Measurements from ENCODE around the gene GNAQ. TPM values are rescaled to one million over a fixed set of nuclear protein-coding genes. Genes with fewer than 3 reads are reported as not detected.
A peak's percentile ranks its signal among the peaks of the same experiment; 100 is the strongest.

GNAQ gene
- total and polyA plus RNA-seq, 2 of the 13 experiments (the other 11 are each of a cell fraction or from before 2014, with no cell fraction given) = 16.5 to 17.7 TPM

- Histone ChIP-seq H2AFZ (ENCODE audit: low read length) (no peak overlapping the region), H3K4me3 (replicated peaks in 1 of 3; ENCODE audit: insufficient read depth in 1 of 3, low read depth in 2 of 3, low read length in 3 of 3) (no peak overlapping the region), H3K9ac (ENCODE audit: insufficient read depth, low read depth, low read length) (no peak overlapping the region), H3K27ac (ENCODE audit: extremely low read length, insufficient read depth, low read length) (no peak overlapping the region), H3K27me3 (ENCODE audit: control insufficient read depth in 1 of 2, insufficient read depth in 2 of 2, low read length in 2 of 2) (no peaks in the 10 kb centered on the region), H3K36me3 (replicated peaks in 1 of 2; ENCODE audit: control insufficient read depth in 1 of 2, insufficient read depth in 2 of 2, low read length in 2 of 2) (no peaks in the 10 kb centered on the region; a peak in 2 of 5 replicates), H4K20me1 (ENCODE audit: insufficient read depth, low read length) (no peaks in the 10 kb centered on the region), H3K9me3 (ENCODE audit: low read length) (no peaks in the 10 kb centered on the region), H3K4me2 (ENCODE audit: low read depth, low read length) (no peak overlapping the region), H3K4me1 (ENCODE audit: insufficient read depth, low read length) (no peaks in the 10 kb centered on the region), H3K79me2 (ENCODE audit: insufficient read depth, low read length) (no peaks in the 10 kb centered on the region)
- TF ChIP-seq MAFK (conservative IDR thresholded peaks at IDR 0.05 in 1 of 2, IDR thresholded peaks at IDR 0.05 in 1 of 2; ENCODE audit: low read length in 2 of 2) (peak in 1 of 2 experiments; percentile 14; a peak in 1 of 4 replicates), SMAD3 (CRISPR knock-in tag; IDR thresholded peaks at IDR 0.05) (no peak)
- intact Hi-C loops (cut with micrococcal nuclease; ENCODE audit: unreplicated experiment) = no loop called here
- no TSS peak for BruUV-seq (replicated peaks)
- DNase-seq (ENCODE audit: low spot score) (no peak), FAIRE-seq (no peak), ATAC-seq (no peak)
- WGBS (ENCODE audit: low lambda C conversion rate) = 98% methylated on average over 2 of the region's 2 CpGs
- in situ Hi-C loops (cut with HindIII; ENCODE audit: extremely low pct_ligation_motif_present, low pct_unique_long_range_greater_than_20kb) = no loop called here
- CTCF ChIA-PET (ENCODE audit: low intra/inter-chr PET ratio, low total read pairs) = no interaction called here
- POLR2A ChIA-PET = no interaction called here
Observed at GRCh38 chr9:77908293-77908692, 123.3 kb downstream of the GNAQ start.

- no peak overlapping the region for H3K9ac ChIP-seq (ENCODE audit: insufficient read depth, low read depth, low read length)
- DNase-seq (ENCODE audit: low spot score) (no peak), FAIRE-seq (no peak), ATAC-seq (no peak)
- WGBS (ENCODE audit: low lambda C conversion rate) = 72% methylated on average over 4 of the region's 4 CpGs
- no peak overlapping the region for H3K27ac ChIP-seq (ENCODE audit: extremely low read length, insufficient read depth, low read length)
- no peaks in the 10 kb centered on the region for H4K20me1 ChIP-seq (ENCODE audit: insufficient read depth, low read length)
- ChIA-PET CTCF (ENCODE audit: low intra/inter-chr PET ratio, low total read pairs) (no interaction called here), POLR2A (no interaction called here)
- in situ Hi-C loops (cut with HindIII; ENCODE audit: extremely low pct_ligation_motif_present, low pct_unique_long_range_greater_than_20kb) = no loop called here
- H3K9me3 ChIP-seq (ENCODE audit: low read length) = no peaks in the 10 kb centered on the region
- H3K4me3 ChIP-seq (replicated peaks in 1 of 3; ENCODE audit: insufficient read depth in 1 of 3, low read depth in 2 of 3, low read length in 3 of 3) = no peak overlapping the region
- no peaks in the 10 kb centered on the region for H3K27me3 ChIP-seq (ENCODE audit: control insufficient read depth in 1 of 2, insufficient read depth in 2 of 2, low read length in 2 of 2)
- no peak overlapping the region for H2AFZ ChIP-seq (ENCODE audit: low read length)
- H3K4me2 ChIP-seq (ENCODE audit: low read depth, low read length) = no peak overlapping the region
- no peaks in the 10 kb centered on the region for H3K79me2 ChIP-seq (ENCODE audit: insufficient read depth, low read length)
- intact Hi-C loops (cut with micrococcal nuclease; ENCODE audit: unreplicated experiment) = no loop called here
- no peaks in the 10 kb centered on the region; a peak in 2 of 5 replicates for H3K36me3 ChIP-seq (replicated peaks in 1 of 2; ENCODE audit: control insufficient read depth in 1 of 2, insufficient read depth in 2 of 2, low read length in 2 of 2)
- BruUV-seq (replicated peaks) = no TSS peak
- no peaks in the 10 kb centered on the region for H3K4me1 ChIP-seq (ENCODE audit: insufficient read depth, low read length)
- TF ChIP-seq ZFP36L2 (CRISPR knock-in tag; IDR thresholded peaks at IDR 0.05) = no peak
- no peak for TF ChIP-seq TMF1 (CRISPR knock-in tag; IDR thresholded peaks at IDR 0.05; ENCODE audit: low read depth)
- no peak for TF ChIP-seq TRIM22 (IDR thresholded peaks at IDR 0.05)
- no peak for TF ChIP-seq MAFG (CRISPR knock-in tag; IDR thresholded peaks at IDR 0.05)
- TF ChIP-seq CHD4 (IDR thresholded peaks at IDR 0.05; ENCODE audit: borderline replicate concordance, low read length) = no peak
- TF ChIP-seq ZBTB26 (CRISPR knock-in tag; IDR thresholded peaks at IDR 0.05; ENCODE audit: borderline replicate concordance) = no peak
- TF ChIP-seq BRD4 (CRISPR knock-in tag; IDR thresholded peaks at IDR 0.05) = no peak
- TF ChIP-seq ZNF317 (CRISPR knock-in tag; IDR thresholded peaks at IDR 0.05) = no peak
- no peak for TF ChIP-seq ZNF251 (CRISPR knock-in tag; IDR thresholded peaks at IDR 0.05)
- no peak for TF ChIP-seq NFYC (CRISPR knock-in tag; IDR thresholded peaks at IDR 0.05)
- no peak for TF ChIP-seq SNAPC4 (CRISPR knock-in tag; IDR thresholded peaks at IDR 0.05)
Observed at GRCh38 chr9:77907585-77907984, 124.0 kb downstream of the GNAQ start.

Measured in HepG2 (cell line).